Skeletal muscle satellite cell (primary cell): Measurements from ENCODE around the gene PLXDC1.

Experiments used
- H3K27me3 ChIP-seq: 2 replicates; pipeline ENCODE4 v1.7.0; 2013; ENCODE audit warnings: low read length; ENCODE audit not compliant: control insufficient read depth, insufficient read depth
- H3K36me3 ChIP-seq: 2 replicates; pipeline ENCODE4 v1.7.0; 2013; ENCODE audit warnings: mild to moderate bottlenecking, control low read depth, low read length; ENCODE audit not compliant: insufficient read depth
- H3K4me1 ChIP-seq: 2 replicates; pipeline ENCODE4 v1.7.0; 2013; ENCODE audit warnings: low read length; ENCODE audit not compliant: control insufficient read depth, insufficient read depth
- H3K4me2 ChIP-seq: 2 replicates; pipeline ENCODE4 v1.7.0; 2013; ENCODE audit warnings: mild to moderate bottlenecking, low read length
- H3K4me3 ChIP-seq: 2 replicates; pipeline ENCODE4 v1.7.0; 2013; ENCODE audit warnings: low read length
- H3K9ac ChIP-seq: 2 replicates; pipeline ENCODE4 v1.7.0; 2013; ENCODE audit warnings: mild to moderate bottlenecking, low read depth, low read length, moderate library complexity
- H3K9me3 ChIP-seq: replicated peaks from 2 replicates; pipeline ENCODE4 v1.7.0; 2013; ENCODE audit warnings: mild to moderate bottlenecking, control low read depth, low read length

The PLXDC1 gene

GRCh38 chr17:39090908-39091665 lies 60.4 kb downstream of the PLXDC1 start:
- Histone ChIP-seq H3K4me3 (no peak overlapping the region), H3K9ac (no peak overlapping the region), H3K4me1 (no peaks in the 10 kb centered on the region), H3K4me2 (no peak overlapping the region), H3K9me3 (no peaks in the 10 kb centered on the region), H3K27me3 (peaks cover 49% of the 10 kb centered on the region), H3K36me3 (no peaks in the 10 kb centered on the region)

- H3K4me1 ChIP-seq, result no peaks in the 10 kb centered on the region
Observed at GRCh38 chr17:39090400-39090799, 61.0 kb downstream of the PLXDC1 start.

GRCh38 chr17:39084558-39084957 lies 66.9 kb downstream of the PLXDC1 start:
- Histone ChIP-seq H3K9ac (no peak overlapping the region), H3K36me3 (no peaks in the 10 kb centered on the region), H3K27me3 (peaks cover 51% of the 10 kb centered on the region)

More at GRCh38 chr17:39090400-39090799, 61.0 kb downstream of the PLXDC1 start:
- peaks cover 50% of the 10 kb centered on the region for H3K27me3 ChIP-seq
- H3K9me3 ChIP-seq, result no peaks in the 10 kb centered on the region
- H3K9ac ChIP-seq, result no peak overlapping the region
- no peaks in the 10 kb centered on the region for H3K36me3 ChIP-seq
- no peak overlapping the region for H3K4me3 ChIP-seq
- H3K4me2 ChIP-seq, result no peak overlapping the region

GRCh38 chr17:39083270-39083669 lies 68.2 kb downstream of the PLXDC1 start:
- H3K4me3 ChIP-seq, result no peak overlapping the region
- peaks cover 63% of the 10 kb centered on the region for H3K27me3 ChIP-seq
- no peak overlapping the region for H3K9ac ChIP-seq
- H3K4me2 ChIP-seq, result peak overlapping the region; percentile 19
- H3K4me1 ChIP-seq, result peaks cover 26% of the 10 kb centered on the region
- no peaks in the 10 kb centered on the region for H3K36me3 ChIP-seq
- H3K9me3 ChIP-seq, result no peaks in the 10 kb centered on the region

More at GRCh38 chr17:39084558-39084957, 66.9 kb downstream of the PLXDC1 start:
- Histone ChIP-seq H3K4me2 (no peak overlapping the region), H3K4me3 (no peak overlapping the region), H3K4me1 (peaks cover 26% of the 10 kb centered on the region), H3K9me3 (no peaks in the 10 kb centered on the region)

- Histone ChIP-seq H3K9me3 (no peaks in the 10 kb centered on the region), H3K4me3 (no peak overlapping the region), H3K4me1 (peaks cover 26% of the 10 kb centered on the region), H3K27me3 (peaks cover 60% of the 10 kb centered on the region), H3K36me3 (no peaks in the 10 kb centered on the region), H3K4me2 (peak overlapping the region; percentile 19), H3K9ac (no peak overlapping the region)
Observed at GRCh38 chr17:39082482-39082881, 69.0 kb downstream of the PLXDC1 start.

GRCh38 chr17:39081851-39082250 lies 69.6 kb downstream of the PLXDC1 start:
- Histone ChIP-seq H3K4me3 (no peak overlapping the region), H3K9me3 (no peaks in the 10 kb centered on the region), H3K36me3 (no peaks in the 10 kb centered on the region), H3K27me3 (peaks cover 58% of the 10 kb centered on the region), H3K9ac (no peak overlapping the region), H3K4me1 (peaks cover 26% of the 10 kb centered on the region), H3K4me2 (no peak overlapping the region)

GRCh38 chr17:39080421-39081078 lies 70.9 kb downstream of the PLXDC1 start:
- Histone ChIP-seq H3K36me3 (no peaks in the 10 kb centered on the region), H3K4me2 (peak overlapping the region; percentile 5), H3K9ac (no peak overlapping the region), H3K27me3 (peaks cover 55% of the 10 kb centered on the region), H3K4me3 (no peak overlapping the region), H3K4me1 (peaks cover 26% of the 10 kb centered on the region), H3K9me3 (no peaks in the 10 kb centered on the region)

GRCh38 chr17:39079836-39080235 lies 71.6 kb downstream of the PLXDC1 start:
- Histone ChIP-seq H3K4me3 (no peak overlapping the region), H3K27me3 (peaks cover 51% of the 10 kb centered on the region), H3K36me3 (no peaks in the 10 kb centered on the region), H3K4me1 (peaks cover 26% of the 10 kb centered on the region), H3K9me3 (no peaks in the 10 kb centered on the region), H3K4me2 (no peak overlapping the region), H3K9ac (no peak overlapping the region)

GRCh38 chr17:39077866-39078265 lies 73.6 kb downstream of the PLXDC1 start:
- no peaks in the 10 kb centered on the region for H3K36me3 ChIP-seq
- no peaks in the 10 kb centered on the region for H3K9me3 ChIP-seq
- H3K27me3 ChIP-seq, result peaks cover 53% of the 10 kb centered on the region
- no peak overlapping the region for H3K4me2 ChIP-seq
- H3K4me1 ChIP-seq, result peaks cover 22% of the 10 kb centered on the region
- no peak overlapping the region for H3K9ac ChIP-seq
- no peak overlapping the region for H3K4me3 ChIP-seq

GRCh38 chr17:39077252-39077651 lies 74.2 kb downstream of the PLXDC1 start:
- Histone ChIP-seq H3K9ac (no peak overlapping the region), H3K36me3 (no peaks in the 10 kb centered on the region), H3K4me3 (no peak overlapping the region), H3K4me2 (no peak overlapping the region), H3K4me1 (peaks cover 18% of the 10 kb centered on the region), H3K27me3 (peaks cover 59% of the 10 kb centered on the region), H3K9me3 (no peaks in the 10 kb centered on the region)

- no peak overlapping the region for H3K4me3 ChIP-seq
- no peaks in the 10 kb centered on the region for H3K4me1 ChIP-seq
- no peak overlapping the region for H3K4me2 ChIP-seq
- no peaks in the 10 kb centered on the region for H3K36me3 ChIP-seq
- H3K9me3 ChIP-seq, result no peaks in the 10 kb centered on the region
- H3K9ac ChIP-seq, result no peak overlapping the region
- H3K27me3 ChIP-seq, result peaks cover 64% of the 10 kb centered on the region
Observed at GRCh38 chr17:39074676-39075075, 76.8 kb downstream of the PLXDC1 start.

- Histone ChIP-seq H3K27me3 (peaks cover 59% of the 10 kb centered on the region), H3K36me3 (no peaks in the 10 kb centered on the region), H3K9ac (no peak overlapping the region), H3K4me1 (no peaks in the 10 kb centered on the region), H3K9me3 (no peaks in the 10 kb centered on the region), H3K4me3 (no peak overlapping the region), H3K4me2 (no peak overlapping the region)
Observed at GRCh38 chr17:39073916-39074315, 77.5 kb downstream of the PLXDC1 start.
